Loucy (cell line): ENCODE results near the gene TBC1D1.

ENCODE experiments used
- H2AFZ ChIP-seq: fragments of 200-600 bp; sonication (generic); 2 replicates; pipeline ENCODE4 v1.6.0; 2016; ENCODE audit warnings: antibody characterized with exemption, mild to moderate bottlenecking, low read length, moderate library complexity
- H3F3A ChIP-seq: fragments of 200-600 bp; 2 replicates; pipeline ENCODE4 v1.6.0; 2016; ENCODE audit warnings: antibody characterized with exemption, low read depth, mild to moderate bottlenecking
- H3K27me3 ChIP-seq: fragments of 200-600 bp; sonication (generic); 2 replicates; pipeline ENCODE4 v1.6.1; 2014; ENCODE audit warnings: low read length, mild to moderate bottlenecking; ENCODE audit not compliant: insufficient read depth, poor library complexity, severe bottlenecking
- H3K36me3 ChIP-seq: fragments of 200-600 bp; sonication (generic); 2 replicates; pipeline ENCODE4 v1.6.1; 2016; ENCODE audit warnings: low read length; ENCODE audit not compliant: insufficient read depth
- H3K4me1 ChIP-seq: fragments of 200-600 bp; sonication (generic); 2 replicates; pipeline ENCODE4 v1.5.1; 2014; ENCODE audit warnings: low read length, mild to moderate bottlenecking; ENCODE audit not compliant: insufficient read depth, poor library complexity, severe bottlenecking
- H3K4me2 ChIP-seq: fragments of 200-600 bp; sonication (generic); 2 replicates; pipeline ENCODE4 v1.6.0; 2014; ENCODE audit warnings: antibody characterized with exemption, low read length, low read depth, mild to moderate bottlenecking; ENCODE audit not compliant: poor library complexity, severe bottlenecking
- H3K4me3 ChIP-seq: fragments of 200-600 bp; sonication (generic); 2 replicates; pipeline ENCODE4 v1.5.1; 2014; ENCODE audit warnings: low read length, mild to moderate bottlenecking, mixed read lengths; ENCODE audit not compliant: poor library complexity, severe bottlenecking
- H3K79me2 ChIP-seq: fragments of 200-600 bp; sonication (generic); 2 replicates; pipeline ENCODE4 v1.6.1; 2014; ENCODE audit warnings: low read length; ENCODE audit not compliant: insufficient read depth
- H3K9ac ChIP-seq: fragments of 200-600 bp; sonication (generic); 2 replicates; pipeline ENCODE4 v1.6.0; 2014; ENCODE audit warnings: mild to moderate bottlenecking, low read depth, low read length, moderate library complexity; ENCODE audit not compliant: poor library complexity, severe bottlenecking
- H3K9me2 ChIP-seq: fragments of 200-600 bp; sonication (generic); replicated peaks from 2 replicates; pipeline ENCODE4 v1.6.1; 2016; ENCODE audit warnings: low read depth, low read length, mixed read lengths
- H3K9me3 ChIP-seq: fragments of 200-600 bp; sonication (generic); 2 replicates; pipeline ENCODE4 v1.6.1; 2014; ENCODE audit warnings: mild to moderate bottlenecking, antibody characterized with exemption, low read length, low read depth; ENCODE audit not compliant: insufficient read depth
- H4K20me1 ChIP-seq: fragments of 200-600 bp; sonication (generic); 2 replicates; pipeline ENCODE4 v1.6.0; 2014; ENCODE audit warnings: antibody characterized with exemption, low read length, mild to moderate bottlenecking; ENCODE audit not compliant: insufficient read depth, poor library complexity, severe bottlenecking
- CTCF ChIP-seq: fragments of 200-600 bp; sonication (generic); conservative IDR thresholded peaks from 2 replicates; pipeline ENCODE4 v1.5.1; 2014; ENCODE audit warnings: mild to moderate bottlenecking, antibody characterized with exemption, low read length
- EZH2phosphoT487 ChIP-seq: fragments of 200-600 bp; IDR thresholded peaks from 2 replicates; pipeline ENCODE4 v1.6.1; 2018; ENCODE audit warnings: antibody characterized with exemption, mild to moderate bottlenecking, moderate library complexity, borderline replicate concordance

Gene TBC1D1

GRCh38 chr4:38146383-38146782 is 255.5 kb downstream of the TBC1D1 start:
- H3K4me2 ChIP-seq, result no peak overlapping the region
- no peaks in the 10 kb centered on the region for H4K20me1 ChIP-seq
- no peaks in the 10 kb centered on the region for H3K27me3 ChIP-seq
- H3F3A ChIP-seq, result no peaks in the 10 kb centered on the region
- H3K9me2 ChIP-seq, result no peaks in the 10 kb centered on the region
- no peaks in the 10 kb centered on the region for H3K79me2 ChIP-seq
- no peaks in the 10 kb centered on the region for H3K9me3 ChIP-seq
- H3K4me1 ChIP-seq, result no peaks in the 10 kb centered on the region
- no peak overlapping the region for H3K4me3 ChIP-seq
- H3K9ac ChIP-seq, result no peak overlapping the region
- TF ChIP-seq CTCF (no peak), EZH2phosphoT487 (no peak)
- H2AFZ ChIP-seq, result no peak overlapping the region
- H3K36me3 ChIP-seq, result no peaks in the 10 kb centered on the region

- H3K79me2 ChIP-seq, result no peaks in the 10 kb centered on the region
- H3K4me3 ChIP-seq, result no peak overlapping the region
- H4K20me1 ChIP-seq, result no peaks in the 10 kb centered on the region
- H3K27me3 ChIP-seq, result no peaks in the 10 kb centered on the region
- H3K4me1 ChIP-seq, result peaks cover 3% of the 10 kb centered on the region
- no peaks in the 10 kb centered on the region for H3F3A ChIP-seq
- no peak overlapping the region for H3K4me2 ChIP-seq
- no peaks in the 10 kb centered on the region for H3K9me3 ChIP-seq
- no peaks in the 10 kb centered on the region for H3K36me3 ChIP-seq
- H3K9me2 ChIP-seq, result no peaks in the 10 kb centered on the region
- H2AFZ ChIP-seq, result no peak overlapping the region
- TF ChIP-seq EZH2phosphoT487 (no peak), CTCF (no peak)
- no peak overlapping the region for H3K9ac ChIP-seq
These were observed 258.6 kb downstream of the TBC1D1 start for GRCh38 chr4:38149472-38149996.

GRCh38 chr4:38149997-38150671 is 259.2 kb downstream of the TBC1D1 start:
- no peaks in the 10 kb centered on the region for H3K27me3 ChIP-seq
- H3K9me2 ChIP-seq, result no peaks in the 10 kb centered on the region
- no peak overlapping the region for H3K4me3 ChIP-seq
- H3K36me3 ChIP-seq, result no peaks in the 10 kb centered on the region
- H3K4me2 ChIP-seq, result no peak overlapping the region
- H3K9me3 ChIP-seq, result no peaks in the 10 kb centered on the region
- no peak overlapping the region for H2AFZ ChIP-seq
- TF ChIP-seq CTCF (no peak), EZH2phosphoT487 (no peak)
- no peaks in the 10 kb centered on the region for H4K20me1 ChIP-seq
- H3K79me2 ChIP-seq, result no peaks in the 10 kb centered on the region
- H3K9ac ChIP-seq, result no peak overlapping the region
- H3F3A ChIP-seq, result no peaks in the 10 kb centered on the region
- H3K4me1 ChIP-seq, result peaks cover 5% of the 10 kb centered on the region
